HPDE6-E6E7 (cell line): Measurements from ENCODE around the gene ARFGAP1.
"Not testable (repeated sequence)": the region's sequence is repeated elsewhere in the genome, so short reads cannot be mapped to it uniquely, and the experiment has no call there.

Experiments used
- DNase-seq: peaks from one replicate; pipeline ENCODE4 v3.0.0; 2011; ENCODE audit warnings: missing footprints; ENCODE audit errors: extremely low spot score

ARFGAP1 gene

DNA sequence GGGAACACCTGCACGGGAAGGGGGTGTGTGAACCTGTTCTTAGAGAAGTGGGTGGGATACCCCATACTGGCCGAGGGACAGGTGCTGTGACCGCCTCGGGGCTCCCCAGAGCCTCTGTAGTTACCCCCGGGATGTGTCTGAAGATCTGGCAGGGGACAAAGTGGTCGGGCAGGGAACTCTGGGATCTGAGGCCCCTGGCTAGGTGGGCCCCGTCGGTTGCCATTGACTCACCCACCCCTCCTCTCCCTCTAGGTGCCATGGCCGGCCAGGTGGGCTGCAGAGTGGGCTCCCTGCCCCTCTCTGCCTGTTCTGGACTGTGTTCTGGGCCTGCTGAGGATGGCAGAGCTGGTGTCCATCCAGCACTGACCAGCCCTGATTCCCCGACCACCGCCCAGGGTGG, 32.6 kb upstream of the ARFGAP1 start:
- DNase-seq: no peak

DNA sequence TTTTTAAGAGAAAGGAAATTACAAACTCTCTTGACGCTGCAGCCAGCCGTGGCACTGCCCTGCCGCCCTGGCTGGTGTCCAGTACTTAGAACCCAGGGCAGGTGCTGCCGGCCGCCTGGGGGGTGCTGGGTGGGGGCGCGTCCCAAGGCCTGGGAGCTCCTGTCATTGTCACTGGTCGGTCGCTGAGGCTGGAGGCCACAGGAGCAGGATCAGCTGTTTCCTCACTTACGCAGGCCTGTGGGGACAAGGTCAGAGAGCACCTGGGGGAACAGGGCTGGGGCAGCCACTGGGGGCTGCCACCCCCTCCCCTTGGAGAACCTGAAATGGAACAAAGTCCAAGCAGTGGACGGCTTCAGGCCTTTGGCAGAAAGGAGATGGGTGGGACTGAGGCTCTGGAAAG, 31.3 kb upstream of the ARFGAP1 start:
- DNase-seq: no peak

DNA sequence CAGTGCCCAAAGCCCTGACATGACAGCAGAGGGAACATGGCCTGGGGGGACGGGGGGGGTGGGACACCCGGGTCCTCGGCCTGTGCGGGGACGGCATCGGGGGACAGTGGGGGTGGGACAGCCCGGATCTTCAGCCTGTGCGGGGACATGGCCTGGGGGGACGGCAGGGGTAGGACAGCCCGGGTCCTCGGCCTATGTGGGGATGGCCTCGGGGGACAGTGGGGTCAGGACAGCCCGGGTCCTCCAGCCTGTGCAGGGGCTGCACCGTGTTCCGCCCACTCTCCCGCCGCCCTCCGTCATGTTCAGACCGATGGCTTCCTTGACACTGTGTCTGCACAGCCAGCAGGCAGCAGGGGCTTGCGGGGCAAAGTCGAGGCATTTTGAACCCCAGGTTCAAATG, 29.9 kb upstream of the ARFGAP1 start:
- DNase-seq: no peak

DNA sequence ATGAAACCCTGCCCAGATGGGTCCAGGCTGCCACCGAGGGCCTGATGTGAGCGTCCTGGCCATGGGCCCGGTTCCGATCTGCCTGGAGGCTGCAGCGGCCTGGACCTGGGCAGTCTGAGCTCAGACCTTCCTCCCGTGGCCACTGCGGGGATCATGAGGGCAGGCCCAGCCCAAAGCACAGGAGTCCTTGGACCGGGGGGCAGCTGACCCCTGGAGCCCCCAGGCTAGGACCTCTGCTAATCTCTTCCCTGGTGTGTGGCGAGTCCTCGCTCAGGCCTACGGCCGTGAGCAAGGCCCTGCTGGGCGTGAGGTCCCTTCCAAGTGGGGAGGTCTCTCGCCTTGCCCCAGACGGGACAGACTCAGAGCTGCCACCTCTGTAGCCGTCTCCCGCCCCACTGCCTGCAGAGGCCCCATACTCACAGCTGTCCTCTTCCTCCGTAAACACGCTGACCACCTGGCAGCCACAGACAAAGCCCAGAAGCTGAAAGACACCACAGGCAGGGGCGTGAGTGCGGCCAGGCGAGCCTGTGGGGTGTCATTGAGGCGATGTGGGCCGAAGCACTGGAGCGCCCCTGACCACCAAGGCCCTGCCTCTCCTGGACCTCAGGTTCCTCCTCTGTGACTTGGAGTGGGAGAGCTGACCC, 28.9 kb upstream of the ARFGAP1 start:
- no peak for DNase-seq

DNA sequence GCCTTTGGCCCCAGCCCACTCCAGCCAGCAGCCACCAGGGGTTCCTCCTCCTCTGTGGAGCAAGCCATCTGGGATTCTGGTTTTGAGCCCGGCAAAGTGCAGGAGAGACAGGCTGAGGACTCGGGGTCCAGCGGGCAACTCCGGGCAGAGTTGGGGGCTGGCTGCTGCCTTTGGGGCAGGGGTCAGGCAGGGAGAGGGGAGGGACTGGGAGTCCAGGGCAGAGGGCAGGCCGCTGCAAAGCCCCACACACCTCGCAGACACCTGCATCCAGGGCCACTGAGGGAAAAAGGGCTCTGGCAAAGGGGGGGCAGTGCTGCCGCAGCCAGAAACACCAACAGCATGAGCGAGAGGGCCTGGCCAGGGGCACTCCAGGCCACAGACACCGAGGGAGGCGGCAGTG, 28.1 kb upstream of the ARFGAP1 start:
- DNase-seq: no peak

DNA sequence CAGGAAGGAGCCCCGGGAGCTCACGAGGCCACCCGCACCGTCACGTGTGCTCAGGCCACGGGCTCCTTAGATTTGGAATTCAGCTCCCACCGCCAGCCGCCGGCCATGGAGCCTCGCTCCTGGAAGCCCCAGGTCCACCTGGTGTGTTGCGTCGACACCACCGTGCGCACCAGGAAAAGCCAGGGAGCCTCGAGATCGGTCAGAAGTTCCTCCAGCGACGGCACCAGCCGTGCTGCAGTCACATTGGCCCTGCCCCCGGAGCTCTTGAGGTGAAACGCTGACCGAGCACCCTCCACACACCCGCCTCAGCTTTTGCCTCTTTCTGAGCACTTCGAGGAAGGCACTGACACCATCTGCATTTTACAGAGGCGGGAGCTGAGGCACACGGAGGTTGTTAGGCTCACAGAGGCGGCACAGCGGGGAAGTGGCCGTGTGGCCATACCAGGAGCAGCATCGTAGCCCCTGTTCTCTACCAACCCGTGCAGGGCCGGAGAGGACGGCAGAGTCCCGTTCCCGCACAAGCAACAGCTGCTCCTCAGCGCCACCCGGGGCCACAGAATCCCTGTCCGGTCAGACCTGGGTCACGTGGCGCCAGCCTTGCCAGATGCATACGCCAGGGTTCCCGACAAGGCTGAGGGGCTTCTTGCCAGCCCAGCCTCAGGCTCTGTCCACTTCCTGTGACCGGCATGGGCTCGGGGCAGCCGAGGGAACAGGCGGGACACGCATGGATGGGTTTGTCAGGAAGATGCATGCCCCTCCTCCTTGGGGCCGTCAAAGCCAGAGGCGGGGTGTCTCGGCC, 25.9 kb upstream of the ARFGAP1 start:
- no peak for DNase-seq

DNA sequence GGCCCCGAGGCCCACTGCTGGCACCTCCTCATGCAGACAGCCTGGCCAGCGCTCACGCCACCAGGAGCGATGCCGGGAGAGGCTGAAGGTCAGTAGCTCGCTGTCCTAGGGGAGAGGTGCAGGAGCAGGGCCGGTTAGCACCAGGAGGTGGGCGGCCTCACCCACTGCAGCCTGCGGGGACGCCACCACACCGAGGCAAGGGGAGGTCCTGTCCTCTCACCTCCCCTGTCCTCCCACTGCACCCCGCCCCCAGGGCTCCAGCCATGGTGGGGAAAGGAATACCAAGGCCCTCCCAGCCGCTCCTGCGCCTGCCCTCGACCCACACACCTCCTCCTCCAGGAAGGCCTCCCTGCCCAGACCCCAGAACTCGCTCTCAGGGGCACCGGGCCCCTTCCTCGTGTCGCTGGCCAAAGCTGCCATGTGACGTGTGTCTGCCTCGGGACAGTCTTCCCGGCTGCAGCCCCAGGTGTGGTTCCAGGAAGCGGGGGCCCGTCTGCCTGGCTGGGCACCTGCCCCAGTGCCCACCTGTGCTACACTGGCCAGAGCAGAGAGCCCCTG, 24.9 kb upstream of the ARFGAP1 start:
- DNase-seq: no peak

DNA sequence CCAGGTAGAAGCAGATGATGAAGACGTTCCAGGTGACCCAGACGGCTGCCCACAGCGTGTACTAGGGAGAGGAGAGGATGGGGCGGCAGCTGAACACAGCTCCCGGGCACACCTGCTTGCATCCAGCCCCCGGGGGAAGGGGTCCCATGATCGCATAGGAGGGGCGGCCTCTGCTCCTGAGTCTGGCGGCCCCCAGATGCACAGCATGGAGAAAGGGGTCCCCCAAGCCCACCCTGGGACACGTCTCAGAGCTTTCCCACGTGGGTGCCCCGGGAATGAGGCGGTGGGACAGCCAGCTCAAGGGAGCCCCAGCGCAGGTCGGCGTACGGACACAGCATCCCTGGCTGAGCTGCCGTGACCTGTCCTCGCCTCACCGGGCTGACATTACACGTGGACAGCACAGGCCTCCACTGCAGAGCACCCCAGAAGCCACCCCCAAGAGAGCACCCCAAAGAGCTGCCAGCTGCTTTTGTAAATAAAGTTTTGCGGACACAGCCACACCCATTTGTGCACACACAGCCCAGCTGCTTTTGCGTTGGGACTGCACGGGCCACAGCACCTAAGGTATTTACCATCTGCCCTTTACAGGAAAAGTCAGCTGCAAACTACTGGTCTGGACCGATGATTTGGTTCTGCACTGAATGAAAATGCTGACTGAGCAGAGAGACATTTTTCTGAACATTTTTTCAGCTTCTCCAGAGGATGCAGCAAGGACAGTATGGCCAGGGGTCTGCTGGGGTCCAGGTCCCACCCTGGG, 23.6 kb upstream of the ARFGAP1 start:
- DNase-seq: no peak

DNA sequence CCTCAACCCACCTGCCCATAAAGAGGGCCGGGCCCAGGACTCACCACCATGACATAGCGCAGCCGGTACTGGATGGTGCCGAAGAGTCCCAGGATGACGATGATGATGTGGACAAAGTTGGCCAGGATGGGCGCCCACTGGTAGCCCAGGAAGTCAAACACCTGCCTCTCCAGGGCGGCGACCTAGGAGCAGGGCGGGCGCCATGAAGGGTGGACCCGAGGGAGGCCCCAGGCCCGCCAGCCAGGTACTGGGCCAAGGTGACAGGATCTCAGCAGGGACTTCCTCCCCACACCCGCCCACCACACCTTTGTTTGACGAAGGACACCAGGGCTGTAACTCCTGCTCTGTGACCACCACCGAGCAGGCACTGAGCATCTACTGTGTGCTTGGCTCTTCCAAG, 22.7 kb upstream of the ARFGAP1 start:
- no peak for DNase-seq

DNA sequence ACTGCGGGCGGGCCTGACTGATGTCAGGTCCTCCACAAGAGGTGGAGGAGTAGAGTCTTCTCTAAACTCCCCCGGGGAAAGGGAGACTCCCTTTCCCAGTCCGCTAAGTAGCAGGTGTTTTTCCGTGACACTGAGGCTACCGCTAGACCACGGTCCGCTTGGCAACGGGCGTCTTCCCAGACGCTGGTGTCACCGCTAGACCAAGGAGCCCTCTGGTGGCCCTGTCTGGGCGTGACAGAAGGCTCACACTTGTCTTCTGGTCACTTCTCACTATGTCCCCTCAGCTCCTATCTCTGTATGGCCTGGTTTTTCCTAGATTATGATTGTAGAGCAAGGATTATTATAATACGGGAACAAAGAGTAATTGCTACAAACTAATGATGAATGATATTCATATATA, 21.3 kb upstream of the ARFGAP1 start:
- DNase-seq: not testable (repeated sequence)

DNA sequence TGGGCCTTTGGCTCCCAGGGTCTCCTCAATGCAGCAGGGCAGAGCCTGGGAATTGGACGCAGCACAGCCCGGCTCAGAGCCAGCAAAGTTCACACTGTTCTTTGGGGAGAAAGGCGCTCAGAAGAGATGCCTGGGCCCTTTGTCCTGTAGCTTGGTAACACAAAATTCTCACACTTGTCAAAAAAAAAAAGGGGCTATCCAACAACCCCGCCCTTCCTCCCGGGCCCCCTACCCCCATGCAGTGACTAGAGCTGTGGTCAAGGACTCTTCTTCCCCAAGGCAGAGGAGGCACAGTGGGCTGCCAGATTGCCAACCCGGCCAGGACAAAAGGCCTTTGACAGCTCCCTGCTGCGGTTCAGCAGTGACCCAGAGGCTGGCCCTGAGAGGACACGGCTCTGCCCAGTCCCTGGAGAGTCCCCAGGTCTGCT, 20.3 kb upstream of the ARFGAP1 start:
- no peak for DNase-seq

DNA sequence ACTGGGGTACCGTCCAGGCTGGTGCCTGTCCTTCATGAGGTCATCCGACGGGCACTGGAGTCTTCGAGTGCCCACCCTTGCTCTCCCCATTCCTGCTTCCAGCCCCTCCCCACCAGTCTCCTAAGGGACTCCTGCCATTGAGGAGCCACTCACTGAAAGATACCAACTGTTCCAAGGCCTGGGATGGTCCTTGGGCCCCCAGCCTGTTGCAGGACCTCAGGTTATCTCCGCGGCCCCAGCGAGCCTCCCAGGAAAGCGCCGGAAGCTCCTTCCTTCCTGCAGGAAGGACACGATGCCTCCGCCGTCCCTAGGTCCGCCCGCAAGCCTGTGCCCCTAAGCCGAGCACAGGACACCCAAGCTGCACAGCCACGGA, 19.6 kb upstream of the ARFGAP1 start:
- DNase-seq: no peak

DNA sequence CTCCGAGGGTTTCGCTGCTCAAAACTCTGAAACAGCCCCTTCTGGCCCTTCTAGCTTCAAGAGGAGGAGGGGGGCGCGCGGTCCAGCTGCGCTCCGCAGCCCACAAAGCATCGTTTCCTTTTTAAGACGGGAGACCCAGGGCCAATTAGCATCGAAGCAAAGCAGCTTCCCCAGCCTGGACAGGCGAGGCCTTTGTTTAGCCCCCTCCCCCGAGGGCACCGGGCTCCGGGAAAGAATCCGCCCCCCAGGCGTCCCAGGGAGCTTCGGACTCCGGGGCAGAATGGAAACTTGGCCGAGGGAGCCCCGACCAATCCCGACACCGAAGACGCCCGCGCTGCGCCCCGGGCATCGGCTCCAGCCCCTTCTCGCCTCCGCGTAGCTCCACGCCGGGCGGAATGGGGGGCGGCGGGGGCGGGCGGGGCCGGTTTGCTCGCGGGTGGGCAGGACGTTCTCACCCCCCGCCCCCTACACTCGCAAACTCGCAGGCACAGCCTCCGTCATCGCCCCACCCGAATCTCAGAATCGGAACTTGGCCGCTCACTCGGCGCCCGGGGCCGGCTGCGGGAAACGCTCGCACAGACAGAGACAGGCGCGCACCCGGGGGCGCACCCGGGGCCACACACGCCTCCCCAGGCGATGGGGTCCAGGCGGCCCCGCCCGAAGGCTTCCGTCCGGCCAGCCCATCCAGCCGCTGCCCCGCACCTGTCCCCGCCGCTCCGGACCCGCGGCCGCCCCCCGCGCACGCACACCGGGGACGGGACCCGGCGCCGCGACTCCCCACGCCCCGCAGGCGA, 19.0 kb upstream of the ARFGAP1 start:
- DNase-seq: no peak

DNA sequence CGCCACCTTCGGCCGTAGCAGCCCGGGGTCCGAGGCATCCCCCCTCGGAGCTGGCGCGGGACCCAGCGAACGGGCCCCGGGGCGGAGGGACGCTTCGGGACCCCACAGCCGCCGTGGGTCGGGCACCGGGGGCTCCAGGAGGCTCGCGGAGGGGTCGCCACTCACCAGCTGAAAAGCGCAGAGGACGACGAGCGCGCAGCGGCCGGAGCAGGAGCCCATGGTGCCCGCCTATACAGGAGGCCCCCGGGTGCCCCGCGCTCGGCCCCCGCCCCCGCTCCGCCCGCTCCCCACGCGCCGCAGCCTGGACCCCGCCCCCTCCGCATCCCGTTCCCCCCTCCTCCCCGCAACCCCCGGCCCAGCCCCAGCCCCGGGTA, 18.4 kb upstream of the ARFGAP1 start, which contains the start of gene NKAIN4:
Gene NKAIN4 (minus strand): TSS at position 232 of the 374 bp plus-strand sequence. CDS start 13 bp downstream, at position 219.
- no peak for DNase-seq

DNA sequence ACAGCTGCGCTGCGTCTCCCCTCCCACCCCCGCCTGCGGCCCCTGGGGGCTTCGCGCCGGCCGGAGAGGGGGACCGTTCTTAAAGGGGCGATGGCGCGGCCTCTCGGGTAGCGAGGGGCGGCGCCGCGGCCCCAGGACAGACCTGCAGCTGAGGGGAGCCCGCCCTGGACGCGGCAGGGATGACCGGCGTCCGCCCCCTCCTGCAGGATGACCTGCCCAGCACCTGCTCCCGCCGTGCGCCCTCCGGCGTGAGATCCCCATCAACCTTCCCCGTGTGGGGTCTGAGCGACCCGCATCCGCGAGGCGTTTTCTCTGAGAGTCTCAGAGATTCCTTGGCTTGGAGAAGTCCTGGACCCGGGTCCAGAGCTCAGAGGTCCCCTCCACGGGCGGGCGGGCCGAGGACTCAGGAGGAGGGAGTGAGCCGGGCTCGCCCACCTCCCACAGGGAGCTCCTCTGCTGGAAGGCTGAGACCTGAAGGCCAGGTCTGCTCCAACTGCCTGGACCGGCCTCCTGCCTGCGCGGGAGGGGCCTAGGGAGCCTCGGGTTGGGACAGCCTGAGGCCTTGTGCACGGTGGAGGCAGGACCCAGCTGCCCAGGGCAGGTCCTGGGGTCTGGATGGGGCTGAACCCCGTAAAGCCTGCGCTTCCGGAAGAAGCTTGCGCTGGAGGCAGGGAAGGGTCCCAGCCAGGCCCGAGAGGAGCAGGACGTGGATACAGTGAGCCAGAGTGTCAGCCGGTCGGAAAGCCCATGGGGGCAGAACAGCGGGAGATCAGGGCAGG, 17.8 kb upstream of the ARFGAP1 start:
- DNase-seq: no peak

DNA sequence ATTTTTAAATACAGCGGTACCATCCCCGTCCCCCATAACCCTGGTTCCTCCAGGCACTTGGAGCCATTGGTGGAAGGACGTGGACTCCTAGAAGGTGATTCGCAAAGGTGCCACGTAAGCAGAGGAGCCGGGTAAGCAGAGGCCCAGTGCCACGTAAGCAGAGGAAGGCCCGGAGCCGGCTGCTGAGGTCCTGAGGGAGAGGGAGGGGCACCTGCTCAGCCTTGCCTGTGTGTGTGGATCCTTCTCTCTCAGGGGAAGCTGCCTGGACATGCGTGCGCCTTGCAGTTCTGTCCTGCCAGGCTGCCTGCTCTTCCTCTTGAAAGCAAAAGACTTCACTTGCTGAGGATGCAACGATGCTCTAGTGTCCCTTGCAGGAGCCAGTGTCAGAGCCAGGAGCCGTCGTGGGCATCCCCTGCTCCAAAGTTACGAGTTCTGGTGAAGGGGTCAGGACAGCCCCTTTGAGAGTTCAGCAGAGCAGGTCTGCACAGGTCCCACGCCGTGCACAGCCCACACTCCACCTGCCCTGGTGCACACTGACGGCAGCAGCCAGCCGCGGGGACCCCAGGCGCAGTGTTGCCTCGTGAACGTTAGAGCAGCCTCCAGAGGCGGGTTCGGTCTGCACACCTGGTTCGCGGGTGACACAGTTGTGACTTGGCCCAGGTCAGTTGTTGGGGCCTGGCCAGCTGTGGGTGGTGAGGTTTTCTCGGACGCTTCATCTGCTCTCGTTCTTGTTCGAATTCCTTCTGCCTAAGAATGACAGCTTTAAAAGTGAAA, 16.5 kb upstream of the ARFGAP1 start:
- peak; percentile 100 for DNase-seq

DNA sequence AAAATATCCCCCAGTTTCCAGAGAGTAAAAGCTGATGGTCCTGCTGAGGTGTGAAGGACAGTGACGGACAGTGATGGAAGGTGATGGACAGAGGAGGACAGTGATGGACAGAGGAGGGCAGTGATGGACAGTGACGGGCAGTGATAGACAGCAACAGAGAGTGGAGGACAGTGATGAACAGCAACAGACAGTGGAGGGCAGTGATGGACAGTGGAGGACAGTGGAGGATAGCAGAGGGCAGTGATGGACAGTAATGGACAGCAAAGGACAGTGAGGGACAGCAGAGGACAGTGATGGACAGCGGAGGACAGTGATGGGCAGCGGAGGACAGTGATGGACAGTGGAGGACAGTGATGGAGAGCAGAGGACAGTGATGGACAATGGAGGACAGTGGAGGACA, 15.7 kb upstream of the ARFGAP1 start:
- no peak for DNase-seq

DNA sequence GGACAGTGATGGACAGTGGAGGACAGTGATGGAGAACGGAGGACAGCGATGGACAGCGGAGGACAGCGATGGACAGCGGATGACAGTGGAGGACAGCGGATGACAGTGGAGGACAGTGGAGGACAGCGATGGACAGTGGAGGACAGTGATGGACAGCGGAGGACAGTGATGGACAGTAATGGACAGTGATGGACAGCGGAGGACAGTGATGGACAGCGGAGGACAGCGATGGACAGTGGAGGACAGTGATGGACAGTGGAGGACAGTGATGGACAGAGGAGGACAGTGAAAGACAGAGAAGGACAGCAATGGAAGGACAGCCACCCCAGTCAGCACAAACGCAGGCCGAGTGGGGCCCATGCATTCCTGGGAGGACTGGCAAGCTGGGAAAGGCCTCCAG, 15.0 kb upstream of the ARFGAP1 start:
- DNase-seq: no peak

DNA sequence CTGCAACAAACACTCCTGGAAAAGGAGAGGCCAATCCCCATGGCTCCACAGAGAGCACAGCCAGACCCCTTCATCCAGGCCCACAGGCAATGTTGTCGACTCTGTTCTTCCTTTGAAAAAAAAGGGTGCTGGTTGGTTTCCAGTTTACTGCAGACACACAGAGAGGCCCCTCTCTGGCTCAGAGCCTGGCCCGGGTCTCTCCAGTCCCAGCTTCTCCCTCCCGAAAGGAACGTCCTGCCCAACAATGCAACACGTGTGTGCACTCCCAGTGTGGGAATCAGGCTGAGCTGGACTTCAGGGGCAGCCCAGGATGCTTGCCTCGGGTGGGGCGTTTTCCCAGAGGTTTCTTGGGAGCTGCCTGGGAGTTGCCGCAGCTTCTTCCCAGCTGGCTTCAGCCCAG, 13.8 kb upstream of the ARFGAP1 start:
- no peak for DNase-seq
